ENCODE data around the gene VDR.

DNA sequence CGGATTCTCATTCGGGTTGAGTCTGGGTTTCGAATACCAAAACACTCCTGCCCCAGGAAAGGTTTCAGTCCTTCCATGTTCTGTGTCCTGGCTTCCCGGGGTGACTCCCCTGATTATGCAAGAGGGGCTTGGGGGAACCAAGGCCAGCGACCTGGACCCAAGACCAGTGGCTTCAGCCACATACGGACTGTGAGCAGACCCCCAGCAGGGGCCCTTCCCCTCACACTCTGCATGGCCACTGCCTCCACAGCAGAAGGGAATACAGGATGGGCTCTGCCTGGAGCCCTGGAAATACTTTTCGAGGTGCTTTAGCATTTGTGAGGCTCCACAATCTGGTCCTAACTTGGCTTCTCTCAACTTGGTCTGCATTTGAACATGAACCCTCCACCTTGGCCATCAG is 104.2 kb downstream of the VDR start:
- TF ChIP-seq CTCF (IDR thresholded peaks at IDR 0.05) (no peak), POLR2A (IDR thresholded peaks at IDR 0.05) (no peak)
